ENCODE data around the gene DUSP28.

DUSP28 gene

GRCh38 chr2:240513549-240514287 is 46.4 kb upstream of the DUSP28 start:
- ChIA-PET POLR2A (interaction anchor here (1.2 kb wide), 1 partner anchor 47 kb away, joined by 4 read pairs; no protein-coding TSS in a partner anchor), CTCF (interaction anchor here (0.6 kb wide), 2 partner anchors 191 to 520 kb away, joined by 3 to 6 read pairs; no protein-coding TSS in a partner anchor)
- peak; percentile 79 for DNase-seq (ENCODE audit: extremely low spot score)
- TF ChIP-seq ELF4 (IDR thresholded peaks at IDR 0.05) (no peak), SP1 (IDR thresholded peaks at IDR 0.05) (no peak), FOXM1 (IDR thresholded peaks at IDR 0.05; ENCODE audit: borderline replicate concordance) (no peak), FOXK2 (IDR thresholded peaks at IDR 0.05) (no peak), FOXA1 (IDR thresholded peaks at IDR 0.05) (no peak), SUZ12 (IDR thresholded peaks at IDR 0.05) (no peak), BHLHE40 (IDR thresholded peaks at IDR 0.05; ENCODE audit: borderline replicate concordance) (no peak), LEF1 (IDR thresholded peaks at IDR 0.05; ENCODE audit: borderline replicate concordance) (no peak), ARNT (IDR thresholded peaks at IDR 0.05) (no peak)

GRCh38 chr2:240514631-240515030 is 45.5 kb upstream of the DUSP28 start:
- DNase-seq (ENCODE audit: extremely low spot score) = no peak
- POLR2A ChIA-PET = interaction anchor here (1.2 kb wide), 1 partner anchor 46 kb away, joined by 4 read pairs; no protein-coding TSS in a partner anchor
- CTCF ChIA-PET = no interaction called here
- TF ChIP-seq SP1 (IDR thresholded peaks at IDR 0.05) (no peak), CTBP1 (IDR thresholded peaks at IDR 0.05; ENCODE audit: borderline replicate concordance) (no peak), FOXK2 (IDR thresholded peaks at IDR 0.05) (no peak), NFRKB (IDR thresholded peaks at IDR 0.05) (no peak), TARDBP (IDR thresholded peaks at IDR 0.05) (no peak), PKNOX1 (IDR thresholded peaks at IDR 0.05) (0 out of 2 replicates have a peak, but pooled peaks have one; percentile 23), SUZ12 (IDR thresholded peaks at IDR 0.05) (no peak), FOXA1 (IDR thresholded peaks at IDR 0.05) (no peak)

GRCh38 chr2:240517342-240517741 is 42.8 kb upstream of the DUSP28 start:
- no peak for DNase-seq (ENCODE audit: extremely low spot score)
- CTCF ChIA-PET = interaction anchor here (0.6 kb wide), 1 partner anchor 340 kb away, joined by 3 read pairs; no protein-coding TSS in a partner anchor
- TF ChIP-seq FOXK2 (IDR thresholded peaks at IDR 0.05) (no peak), ZNF384 (IDR thresholded peaks at IDR 0.05) (no peak), SP1 (IDR thresholded peaks at IDR 0.05) (no peak), FOXM1 (IDR thresholded peaks at IDR 0.05; ENCODE audit: borderline replicate concordance) (no peak)
- POLR2A ChIA-PET = interaction anchor here (1.3 kb wide), 1 partner anchor 43 kb away, joined by 4 read pairs; no protein-coding TSS in a partner anchor

GRCh38 chr2:240518981-240519380 is 41.2 kb upstream of the DUSP28 start:
- no peak for DNase-seq (ENCODE audit: extremely low spot score)
- TF ChIP-seq SUZ12 (IDR thresholded peaks at IDR 0.05) = no peak
- no peak for TF ChIP-seq FOXK2 (IDR thresholded peaks at IDR 0.05)
- no peak for TF ChIP-seq SP1 (IDR thresholded peaks at IDR 0.05)
- no peak for TF ChIP-seq HDGF (IDR thresholded peaks at IDR 0.05; ENCODE audit: borderline replicate concordance)
- no peak for TF ChIP-seq PKNOX1 (IDR thresholded peaks at IDR 0.05)
- no peak for TF ChIP-seq FOXM1 (IDR thresholded peaks at IDR 0.05; ENCODE audit: borderline replicate concordance)
- TF ChIP-seq FOXA1 (IDR thresholded peaks at IDR 0.05) = no peak
- TF ChIP-seq ARNT (IDR thresholded peaks at IDR 0.05) = no peak
- TF ChIP-seq ZNF384 (IDR thresholded peaks at IDR 0.05) = no peak
- no peak for TF ChIP-seq TARDBP (IDR thresholded peaks at IDR 0.05)
- no peak for TF ChIP-seq L3MBTL2 (conservative IDR thresholded peaks at IDR 0.05)
- no peak for TF ChIP-seq LEF1 (IDR thresholded peaks at IDR 0.05; ENCODE audit: borderline replicate concordance)
- TF ChIP-seq BHLHE40 (IDR thresholded peaks at IDR 0.05; ENCODE audit: borderline replicate concordance) = no peak
- no peak for TF ChIP-seq CTBP1 (IDR thresholded peaks at IDR 0.05; ENCODE audit: borderline replicate concordance)
- no peak for TF ChIP-seq NFRKB (IDR thresholded peaks at IDR 0.05)
- no peak for TF ChIP-seq ELF4 (IDR thresholded peaks at IDR 0.05)
- ChIA-PET POLR2A (no interaction called here), CTCF (no interaction called here)

GRCh38 chr2:240519396-240520129 is 40.6 kb upstream of the DUSP28 start:
- TF ChIP-seq TARDBP (IDR thresholded peaks at IDR 0.05) (no peak), SP1 (IDR thresholded peaks at IDR 0.05) (no peak), LEF1 (IDR thresholded peaks at IDR 0.05; ENCODE audit: borderline replicate concordance) (no peak), L3MBTL2 (conservative IDR thresholded peaks at IDR 0.05) (no peak), ELF4 (IDR thresholded peaks at IDR 0.05) (no peak), CTBP1 (IDR thresholded peaks at IDR 0.05; ENCODE audit: borderline replicate concordance) (no peak), SUZ12 (IDR thresholded peaks at IDR 0.05) (no peak), FOXM1 (IDR thresholded peaks at IDR 0.05; ENCODE audit: borderline replicate concordance) (no peak), NFRKB (IDR thresholded peaks at IDR 0.05) (no peak), FOXA1 (IDR thresholded peaks at IDR 0.05) (no peak), ZNF384 (IDR thresholded peaks at IDR 0.05) (no peak), PKNOX1 (IDR thresholded peaks at IDR 0.05) (no peak)

More at GRCh38 chr2:240519396-240520129, 40.6 kb upstream of the DUSP28 start:
- ChIA-PET POLR2A (no interaction called here), CTCF (no interaction called here)
- DNase-seq (ENCODE audit: extremely low spot score) = no peak

Measured in HEK293T (cell line).